ENCODE results near the gene ZNF639.

ZNF639 gene

DNA sequence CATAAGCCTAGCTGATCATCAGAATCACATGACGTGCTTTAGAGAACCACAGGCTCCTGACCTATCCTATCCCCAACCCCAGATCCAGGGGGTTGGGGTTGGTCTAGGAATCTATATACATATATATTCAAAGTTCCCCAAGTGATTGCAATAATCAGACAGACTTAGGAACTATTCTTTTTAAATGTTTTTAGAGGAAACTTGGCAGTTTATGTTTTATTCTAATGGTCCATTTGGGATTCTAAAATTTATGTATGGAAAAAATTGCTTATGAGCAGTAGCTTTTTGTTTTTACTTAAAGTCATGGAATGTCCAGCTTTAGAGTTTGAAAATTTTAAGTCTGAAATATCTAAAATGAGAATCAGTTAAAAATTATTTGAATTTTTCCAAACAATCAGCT is 46.8 kb downstream of the ZNF639 start:
- DNase-seq (ENCODE audit: low read depth), result no peak
- TF ChIP-seq, protein P1, sequence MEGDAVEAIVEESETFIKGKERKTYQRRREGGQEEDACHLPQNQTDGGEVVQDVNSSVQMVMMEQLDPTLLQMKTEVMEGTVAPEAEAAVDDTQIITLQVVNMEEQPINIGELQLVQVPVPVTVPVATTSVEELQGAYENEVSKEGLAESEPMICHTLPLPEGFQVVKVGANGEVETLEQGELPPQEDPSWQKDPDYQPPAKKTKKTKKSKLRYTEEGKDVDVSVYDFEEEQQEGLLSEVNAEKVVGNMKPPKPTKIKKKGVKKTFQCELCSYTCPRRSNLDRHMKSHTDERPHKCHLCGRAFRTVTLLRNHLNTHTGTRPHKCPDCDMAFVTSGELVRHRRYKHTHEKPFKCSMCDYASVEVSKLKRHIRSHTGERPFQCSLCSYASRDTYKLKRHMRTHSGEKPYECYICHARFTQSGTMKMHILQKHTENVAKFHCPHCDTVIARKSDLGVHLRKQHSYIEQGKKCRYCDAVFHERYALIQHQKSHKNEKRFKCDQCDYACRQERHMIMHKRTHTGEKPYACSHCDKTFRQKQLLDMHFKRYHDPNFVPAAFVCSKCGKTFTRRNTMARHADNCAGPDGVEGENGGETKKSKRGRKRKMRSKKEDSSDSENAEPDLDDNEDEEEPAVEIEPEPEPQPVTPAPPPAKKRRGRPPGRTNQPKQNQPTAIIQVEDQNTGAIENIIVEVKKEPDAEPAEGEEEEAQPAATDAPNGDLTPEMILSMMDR (IDR thresholded peaks at IDR 0.05; ENCODE audit: low read length, missing control alignments), result no peak
- H3K4me3 ChIP-seq (replicated peaks; ENCODE audit: low read depth, low read length), result no peak overlapping the region

DNA sequence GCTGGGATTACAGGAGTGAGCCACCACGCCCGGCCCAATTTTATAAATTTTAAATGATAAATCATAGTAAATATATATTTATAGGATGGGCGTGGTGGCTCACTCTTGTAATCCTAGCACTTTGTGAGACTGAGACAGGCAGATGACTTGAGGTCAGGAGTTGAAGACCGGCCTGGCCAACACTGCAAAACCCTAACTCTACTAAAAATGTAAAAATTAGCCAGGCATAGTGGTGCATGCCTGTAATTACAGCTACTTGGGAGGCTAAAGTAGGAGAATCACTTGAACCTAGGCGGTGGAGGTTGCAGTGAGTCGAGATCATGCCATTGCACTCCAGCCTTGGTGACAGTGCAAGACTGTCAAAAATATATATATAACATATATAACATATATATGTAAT is 51.1 kb downstream of the ZNF639 start:
- no peak for DNase-seq (ENCODE audit: low read depth)
- TF ChIP-seq, protein P1 (IDR thresholded peaks at IDR 0.05; ENCODE audit: low read length, missing control alignments), result no peak
- no peak overlapping the region for H3K4me3 ChIP-seq (replicated peaks; ENCODE audit: low read depth, low read length)

DNA sequence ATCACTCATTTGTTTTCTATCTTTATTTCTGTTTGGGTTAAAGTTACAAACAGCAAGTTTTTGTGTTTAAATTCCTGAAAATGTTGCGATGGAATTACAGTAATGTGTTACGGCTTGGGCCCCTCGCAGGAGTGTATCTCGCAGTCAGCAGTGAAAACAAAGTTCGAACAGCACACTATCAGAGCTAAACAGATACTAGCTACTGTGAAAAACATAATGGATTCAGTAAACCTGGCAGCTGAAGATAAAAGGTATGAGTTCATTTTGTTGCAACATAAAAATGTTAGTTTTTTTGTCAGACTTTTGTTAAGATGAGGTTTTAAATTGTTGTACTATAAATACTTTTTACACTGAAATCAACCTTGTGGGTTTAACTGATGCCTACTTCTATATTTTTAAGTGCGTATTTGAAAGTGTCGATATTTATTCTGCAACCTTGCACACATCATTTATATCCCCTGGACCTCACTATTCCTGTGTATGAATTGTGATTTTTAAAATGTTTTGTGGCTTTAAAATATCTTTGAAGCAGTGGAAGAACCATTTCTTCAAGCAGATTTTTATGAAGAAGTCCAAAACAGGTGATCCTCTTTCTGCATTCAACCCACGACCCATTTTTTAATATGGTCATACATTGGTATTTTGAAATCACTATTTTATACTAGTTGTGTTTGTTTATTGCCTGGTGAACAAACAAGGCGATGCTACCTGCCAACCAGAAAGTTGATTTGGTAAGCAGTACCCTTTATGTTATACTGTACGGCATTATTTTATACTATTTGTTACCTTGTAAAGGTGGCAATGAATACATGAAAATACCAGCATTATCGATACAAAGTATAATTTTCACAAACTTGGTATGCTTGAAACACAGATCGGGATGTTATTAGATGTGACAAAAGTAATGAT is 52.5 kb downstream of the ZNF639 start:
- H3K4me3 ChIP-seq (replicated peaks; ENCODE audit: low read depth, low read length), result no peak overlapping the region
- TF ChIP-seq, protein P1 (IDR thresholded peaks at IDR 0.05; ENCODE audit: low read length, missing control alignments), result no peak
- no peak for DNase-seq (ENCODE audit: low read depth)

DNA sequence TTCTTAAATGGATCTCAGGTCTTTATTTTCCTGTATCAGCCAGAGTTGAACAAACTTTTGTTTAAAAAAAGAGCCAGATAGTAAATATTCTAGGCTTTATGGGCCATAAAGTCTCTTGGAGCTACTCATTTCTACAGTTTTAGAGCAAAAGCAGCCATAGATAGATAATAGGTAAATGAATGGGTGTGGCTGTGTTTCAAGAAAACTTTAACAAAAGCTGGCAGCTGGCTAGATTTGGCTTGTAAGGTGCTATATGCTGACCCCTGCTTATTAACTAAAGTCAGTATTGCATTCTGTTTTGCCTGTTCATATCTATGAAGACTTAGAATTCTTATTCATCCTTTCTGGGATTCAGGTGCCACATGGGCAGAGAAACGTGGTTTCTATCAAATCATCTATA is 53.6 kb downstream of the ZNF639 start:
- H3K4me3 ChIP-seq (replicated peaks; ENCODE audit: low read depth, low read length), result no peak overlapping the region
- TF ChIP-seq, protein P1 (IDR thresholded peaks at IDR 0.05; ENCODE audit: low read length, missing control alignments), result no peak

More for the DNA sequence above, 53.6 kb downstream of the ZNF639 start:
- DNase-seq (ENCODE audit: low read depth), result no peak
